Trophoblast cell (in vitro differentiated cells and primary cell): Measurements from ENCODE around the gene UBXN11.

Experiments
- DNase-seq, 2 donors: peaks; one replicate each; pipeline ENCODE4 v3.0.0-alpha.2; 2016
- H2AFZ ChIP-seq: 2 replicates; pipeline ENCODE4 v1.6.1; 2013; ENCODE audit warnings: low read length, moderate library complexity, mild to moderate bottlenecking; ENCODE audit not compliant: insufficient read depth, poor library complexity
- H2AK5ac ChIP-seq: 2 replicates; pipeline ENCODE4 v1.6.1; 2013; ENCODE audit warnings: mild to moderate bottlenecking, low read length
- H2BK120ac ChIP-seq: 2 replicates; pipeline ENCODE4 v1.6.1; 2013; ENCODE audit warnings: low read length, mild to moderate bottlenecking, moderate library complexity; ENCODE audit not compliant: insufficient read depth, poor library complexity
- H2BK12ac ChIP-seq: 2 replicates; pipeline ENCODE4 v1.6.1; 2013; ENCODE audit warnings: mild to moderate bottlenecking, low read length, moderate library complexity
- H2BK5ac ChIP-seq: 2 replicates; pipeline ENCODE4 v1.6.1; 2013; ENCODE audit warnings: low read length, low read depth, moderate library complexity, mild to moderate bottlenecking; ENCODE audit not compliant: poor library complexity
- H3K14ac ChIP-seq: 2 replicates; pipeline ENCODE4 v1.6.1; 2013; ENCODE audit warnings: mild to moderate bottlenecking, low read length
- H3K18ac ChIP-seq: 2 replicates; pipeline ENCODE4 v1.6.1; 2013; ENCODE audit warnings: mild to moderate bottlenecking, low read length
- H3K23ac ChIP-seq: 2 replicates; pipeline ENCODE4 v1.6.1; 2013; ENCODE audit warnings: low read length
- H3K27ac ChIP-seq: 2 replicates; pipeline ENCODE4 v1.5.1; 2013; ENCODE audit warnings: low read depth, mild to moderate bottlenecking, inconsistent platforms, low read length, moderate library complexity
- H3K27me3 ChIP-seq: 2 replicates; pipeline ENCODE4 v1.6.1; 2013; ENCODE audit warnings: inconsistent platforms, mild to moderate bottlenecking, low read length, moderate library complexity; ENCODE audit not compliant: insufficient read depth
- H3K36me3 ChIP-seq, 2 experiments: 1 replicate in 1 of 2; 2 replicates in 1 of 2; pipeline ENCODE4 v1.6.1; 2013; ENCODE audit warnings: low read length in 2 of 2, mild to moderate bottlenecking in 2 of 2, moderate library complexity in 1 of 2; ENCODE audit not compliant: insufficient read depth in 2 of 2, control insufficient read depth in 1 of 2
- H3K4ac ChIP-seq: 2 replicates; pipeline ENCODE4 v1.6.1; 2013; ENCODE audit warnings: low read depth, mild to moderate bottlenecking, low read length, moderate library complexity
- H3K4me1 ChIP-seq, 2 experiments: 1 replicate in 1 of 2; 2 replicates in 1 of 2; pipeline ENCODE4 v1.6.1; 2013; ENCODE audit warnings: low read length in 2 of 2, mild to moderate bottlenecking in 2 of 2, moderate library complexity in 1 of 2; ENCODE audit not compliant: insufficient read depth in 2 of 2, control insufficient read depth in 1 of 2
- H3K4me2 ChIP-seq: 2 replicates; pipeline ENCODE4 v1.6.1; 2013; ENCODE audit warnings: inconsistent platforms, mild to moderate bottlenecking, low read length, moderate library complexity
- H3K4me3 ChIP-seq: 2 replicates; pipeline ENCODE4 v1.5.1; 2013; ENCODE audit warnings: mild to moderate bottlenecking, low read depth, low read length, inconsistent platforms
- H3K79me1 ChIP-seq: one replicate; pipeline ENCODE4 v1.6.1; 2013; ENCODE audit warnings: low read length
- H3K79me2 ChIP-seq: 2 replicates; pipeline ENCODE4 v1.6.1; 2013; ENCODE audit warnings: low read length, mild to moderate bottlenecking; ENCODE audit not compliant: control insufficient read depth, insufficient read depth, poor library complexity
- H3K9ac ChIP-seq: 2 replicates; pipeline ENCODE4 v1.6.1; 2013; ENCODE audit warnings: mild to moderate bottlenecking, low read length
- H3K9me3 ChIP-seq: 2 replicates; pipeline ENCODE4 v1.6.1; 2013; ENCODE audit warnings: low read depth, mild to moderate bottlenecking, control low read depth, inconsistent platforms, low read length; ENCODE audit not compliant: insufficient read depth
- H4K12ac ChIP-seq: 2 replicates; pipeline ENCODE4 v1.6.1; 2013; ENCODE audit warnings: low read depth, mild to moderate bottlenecking, low read length, moderate library complexity
- H4K8ac ChIP-seq: 2 replicates; pipeline ENCODE4 v1.6.1; 2013; ENCODE audit warnings: low read depth, mild to moderate bottlenecking, low read length, moderate library complexity
- H4K91ac ChIP-seq: one replicate; pipeline ENCODE4 v1.6.1; 2013; ENCODE audit warnings: low read depth, mild to moderate bottlenecking, low read length, moderate library complexity
- WGBS: extraction: QIAGEN DNeasy Blood & Tissue Kit; methylation state at CpG from one replicate; pipeline ENCODE4 v1.1.7; 2013; ENCODE audit warnings: missing lambda C conversion rate; ENCODE audit not compliant: insufficient read length, insufficient coverage; ENCODE audit errors: extremely low coverage; 5-methylcytosine and 5-hydroxymethylcytosine counted together

UBXN11 gene

GRCh38 chr1:26277261-26277661 is 29.2 kb downstream of the UBXN11 start:
- Histone ChIP-seq H3K27ac (no peak overlapping the region), H3K23ac (no peak overlapping the region), H2AK5ac (no peak overlapping the region), H3K9ac (no peak overlapping the region), H3K18ac (no peak overlapping the region), H3K27me3 (no peaks in the 10 kb centered on the region), H3K79me1 (peaks cover 5% of the 10 kb centered on the region), H4K8ac (no peak overlapping the region), H2AFZ (no peak overlapping the region), H3K4me1 (peaks cover 17 to 31% of the 10 kb centered on the region in 2 experiments), H3K4me3 (no peak overlapping the region), H4K12ac (no peak overlapping the region), H3K4ac (no peak overlapping the region), H3K36me3 (peaks cover 27 to 39% of the 10 kb centered on the region in 2 experiments), H2BK120ac (no peak overlapping the region), H2BK5ac (no peak overlapping the region), H4K91ac (no peak overlapping the region), H3K14ac (no peak overlapping the region), H3K9me3 (peaks cover 2% of the 10 kb centered on the region), H3K4me2 (no peak overlapping the region), H2BK12ac (no peak overlapping the region), H3K79me2 (peaks cover 4% of the 10 kb centered on the region)
- no CpG with 5 or more reads among the region's 3 CpGs for WGBS
- DNase-seq, result no peak

DNA sequence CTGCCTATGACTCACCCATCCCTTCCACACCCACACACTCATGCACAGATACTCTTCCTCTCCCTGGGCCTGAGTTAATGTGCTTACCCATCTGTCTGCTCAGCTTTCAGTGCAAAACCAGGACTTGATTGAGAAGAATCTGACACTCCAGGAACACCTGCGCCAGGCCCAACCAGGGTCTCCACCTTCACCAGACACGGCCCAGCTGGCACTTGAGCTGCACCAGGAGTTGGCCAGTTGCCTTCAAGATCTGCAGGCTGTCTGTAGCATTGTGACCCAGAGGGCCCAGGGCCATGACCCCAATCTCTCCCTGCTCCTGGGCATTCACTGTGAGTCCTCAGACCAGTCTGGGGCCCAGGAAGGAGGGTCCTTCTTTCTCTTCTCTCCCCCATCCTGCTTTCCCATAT is 30.0 kb downstream of the UBXN11 start:
- no CpG with 5 or more reads among the region's 2 CpGs for WGBS
- no peaks in the 10 kb centered on the region for H3K27me3 ChIP-seq
- peaks cover 5% of the 10 kb centered on the region for H3K79me1 ChIP-seq
- no peak overlapping the region for H3K23ac ChIP-seq
- H2BK5ac ChIP-seq, result no peak overlapping the region
- no peak overlapping the region for H2BK120ac ChIP-seq
- no peak overlapping the region for H4K91ac ChIP-seq
- no peak overlapping the region for H3K18ac ChIP-seq
- H2BK12ac ChIP-seq, result no peak overlapping the region
- no peak overlapping the region for H3K9ac ChIP-seq
- peaks cover 13 to 25% of the 10 kb centered on the region in 2 experiments for H3K4me1 ChIP-seq
- no peak overlapping the region for H2AFZ ChIP-seq
- no peak for DNase-seq
- H3K4me3 ChIP-seq, result no peak overlapping the region
- H4K8ac ChIP-seq, result no peak overlapping the region
- H3K36me3 ChIP-seq, result peaks cover 24 to 42% of the 10 kb centered on the region in 2 experiments
- no peak overlapping the region for H3K14ac ChIP-seq
- H3K79me2 ChIP-seq, result peaks cover 4% of the 10 kb centered on the region
- H3K4me2 ChIP-seq, result no peak overlapping the region
- H4K12ac ChIP-seq, result no peak overlapping the region
- H3K27ac ChIP-seq, result no peak overlapping the region
- H3K9me3 ChIP-seq, result no peaks in the 10 kb centered on the region
- H2AK5ac ChIP-seq, result no peak overlapping the region
- H3K4ac ChIP-seq, result no peak overlapping the region

DNA sequence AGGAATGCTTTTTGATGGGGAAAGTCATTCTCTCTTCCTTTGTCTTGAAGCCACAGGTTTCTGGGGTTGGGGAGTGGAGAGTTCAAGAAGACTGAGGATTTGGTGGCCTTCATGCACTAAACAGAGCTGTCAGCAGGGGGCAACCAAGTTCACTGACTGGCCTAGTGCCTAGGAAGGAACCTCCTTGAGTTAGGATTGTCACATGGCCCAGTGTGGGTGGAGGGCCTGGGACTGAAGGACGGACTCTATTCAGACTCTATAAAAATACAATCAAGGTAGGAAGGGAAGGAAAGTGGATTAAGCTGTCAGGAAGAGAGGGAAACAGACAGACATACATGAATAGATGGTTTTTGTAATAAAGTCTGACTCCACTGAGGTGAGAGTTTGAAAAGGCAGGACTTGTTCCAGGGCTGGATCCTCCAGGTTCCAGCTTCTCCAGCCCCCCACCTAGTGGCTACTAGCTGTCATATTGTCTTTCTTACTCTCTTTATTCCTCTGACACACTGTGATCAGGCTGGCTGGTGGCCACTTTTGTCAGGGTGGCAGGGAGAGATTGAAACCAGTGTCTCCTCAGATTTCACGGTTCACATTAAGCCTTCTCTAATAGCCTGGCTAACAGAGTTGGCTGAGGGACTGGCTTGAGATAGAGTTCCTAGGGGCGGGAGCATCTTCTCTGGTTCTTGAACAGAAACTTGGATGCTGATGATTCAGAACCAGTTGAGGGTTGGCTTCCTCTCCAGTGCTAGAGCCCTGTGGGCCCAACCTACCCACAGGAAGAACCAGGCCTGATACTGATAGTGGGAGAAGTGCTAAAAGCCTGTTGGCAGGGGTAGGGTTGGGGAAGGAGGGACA is 30.6 kb downstream of the UBXN11 start:
- DNase-seq, result peak; percentile 88 to 93
- H3K4me1 ChIP-seq, result peaks cover 6 to 19% of the 10 kb centered on the region in 2 experiments
- H3K36me3 ChIP-seq, result peaks cover 21 to 38% of the 10 kb centered on the region in 2 experiments
- no peak overlapping the region for H2BK120ac ChIP-seq
- H3K18ac ChIP-seq, result no peak overlapping the region
- no peak overlapping the region for H3K23ac ChIP-seq
- H2BK12ac ChIP-seq, result no peak overlapping the region
- peak overlapping the region; percentile 21 for H4K91ac ChIP-seq
- H3K4me2 ChIP-seq, result no peak overlapping the region
- H3K14ac ChIP-seq, result no peak overlapping the region
- peaks cover 5% of the 10 kb centered on the region for H3K79me1 ChIP-seq
- H2BK5ac ChIP-seq, result no peak overlapping the region
- H3K27me3 ChIP-seq, result no peaks in the 10 kb centered on the region
- no peak overlapping the region for H4K8ac ChIP-seq
- H4K12ac ChIP-seq, result no peak overlapping the region
- H3K9me3 ChIP-seq, result no peaks in the 10 kb centered on the region
- H3K4me3 ChIP-seq, result no peak overlapping the region
- no peak overlapping the region for H3K4ac ChIP-seq
- H3K9ac ChIP-seq, result no peak overlapping the region
- H2AK5ac ChIP-seq, result no peak overlapping the region
- H2AFZ ChIP-seq, result no peak overlapping the region
- H3K27ac ChIP-seq, result peak overlapping the region; percentile 4
- H3K79me2 ChIP-seq, result peaks cover 4% of the 10 kb centered on the region
- no CpG with 5 or more reads among the region's 3 CpGs for WGBS

GRCh38 chr1:26274801-26275425 is 31.5 kb downstream of the UBXN11 start:
- no peak overlapping the region for H4K12ac ChIP-seq
- H3K4me1 ChIP-seq, result peaks cover 6 to 13% of the 10 kb centered on the region in 2 experiments
- no peak overlapping the region for H2AFZ ChIP-seq
- H2BK5ac ChIP-seq, result no peak overlapping the region
- no peak overlapping the region for H4K8ac ChIP-seq
- H3K18ac ChIP-seq, result no peak overlapping the region
- H3K4ac ChIP-seq, result no peak overlapping the region
- H4K91ac ChIP-seq, result no peak overlapping the region
- H3K79me1 ChIP-seq, result peaks cover under 1% of the 10 kb centered on the region
- H3K9ac ChIP-seq, result no peak overlapping the region
- H2BK12ac ChIP-seq, result no peak overlapping the region
- H2BK120ac ChIP-seq, result no peak overlapping the region
- no peak overlapping the region for H3K14ac ChIP-seq
- H2AK5ac ChIP-seq, result no peak overlapping the region
- no peak overlapping the region for H3K4me2 ChIP-seq
- no peaks in the 10 kb centered on the region for H3K79me2 ChIP-seq
- no peak overlapping the region for H3K27ac ChIP-seq
- no peaks in the 10 kb centered on the region for H3K9me3 ChIP-seq
- H3K36me3 ChIP-seq, result peaks cover 22 to 41% of the 10 kb centered on the region in 2 experiments
- no peak overlapping the region for H3K23ac ChIP-seq
- no CpG with 5 or more reads among the region's 11 CpGs for WGBS
- H3K27me3 ChIP-seq, result no peaks in the 10 kb centered on the region
- H3K4me3 ChIP-seq, result no peak overlapping the region
- no peak for DNase-seq
